ENCODE results near the gene FUT2.

The FUT2 gene

GRCh38 chr19:48741129-48741999, 45.6 kb downstream of the FUT2 start:
- peak overlapping the region; percentile 75 for H3K4me3 ChIP-seq
- no peak for DNase-seq (ENCODE audit: low spot score)
- peak overlapping the region in 1 of 2 donors; percentile 64 for H3K27ac ChIP-seq
- TF ChIP-seq, protein P1, sequence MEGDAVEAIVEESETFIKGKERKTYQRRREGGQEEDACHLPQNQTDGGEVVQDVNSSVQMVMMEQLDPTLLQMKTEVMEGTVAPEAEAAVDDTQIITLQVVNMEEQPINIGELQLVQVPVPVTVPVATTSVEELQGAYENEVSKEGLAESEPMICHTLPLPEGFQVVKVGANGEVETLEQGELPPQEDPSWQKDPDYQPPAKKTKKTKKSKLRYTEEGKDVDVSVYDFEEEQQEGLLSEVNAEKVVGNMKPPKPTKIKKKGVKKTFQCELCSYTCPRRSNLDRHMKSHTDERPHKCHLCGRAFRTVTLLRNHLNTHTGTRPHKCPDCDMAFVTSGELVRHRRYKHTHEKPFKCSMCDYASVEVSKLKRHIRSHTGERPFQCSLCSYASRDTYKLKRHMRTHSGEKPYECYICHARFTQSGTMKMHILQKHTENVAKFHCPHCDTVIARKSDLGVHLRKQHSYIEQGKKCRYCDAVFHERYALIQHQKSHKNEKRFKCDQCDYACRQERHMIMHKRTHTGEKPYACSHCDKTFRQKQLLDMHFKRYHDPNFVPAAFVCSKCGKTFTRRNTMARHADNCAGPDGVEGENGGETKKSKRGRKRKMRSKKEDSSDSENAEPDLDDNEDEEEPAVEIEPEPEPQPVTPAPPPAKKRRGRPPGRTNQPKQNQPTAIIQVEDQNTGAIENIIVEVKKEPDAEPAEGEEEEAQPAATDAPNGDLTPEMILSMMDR (IDR thresholded peaks at IDR 0.05): no peak

DNA sequence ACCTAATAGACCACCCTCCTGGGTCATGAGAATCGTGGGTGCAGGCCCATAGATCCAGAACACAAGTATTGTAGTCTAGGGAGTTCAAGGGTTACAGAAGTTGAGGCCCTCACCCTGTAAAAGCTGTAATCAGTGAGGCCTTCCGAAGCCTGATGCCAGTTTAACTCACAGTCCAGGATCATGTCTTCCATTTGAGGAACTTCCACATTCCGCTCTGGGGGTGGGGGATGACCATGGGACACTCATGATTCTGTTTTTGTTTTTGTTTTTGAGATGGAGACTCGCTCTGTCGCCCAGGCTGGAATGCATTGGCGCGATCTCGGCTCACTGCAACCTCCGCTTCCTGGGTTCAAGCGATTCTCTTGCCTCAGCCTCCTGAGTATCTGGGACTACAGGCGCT, 46.3 kb downstream of the FUT2 start:
- TF ChIP-seq, protein P1 (IDR thresholded peaks at IDR 0.05): no peak
- no peak overlapping the region for H3K4me3 ChIP-seq
- DNase-seq (ENCODE audit: low spot score): no peak
- peak overlapping the region in 1 of 2 donors; percentile 64 for H3K27ac ChIP-seq

GRCh38 chr19:48745208-48745995, 49.6 kb downstream of the FUT2 start:
- Histone ChIP-seq H3K27ac (no peak overlapping the region), H3K4me3 (no peak overlapping the region)
- TF ChIP-seq, protein P1 (IDR thresholded peaks at IDR 0.05): no peak
- no peak for DNase-seq (ENCODE audit: low spot score)

DNA sequence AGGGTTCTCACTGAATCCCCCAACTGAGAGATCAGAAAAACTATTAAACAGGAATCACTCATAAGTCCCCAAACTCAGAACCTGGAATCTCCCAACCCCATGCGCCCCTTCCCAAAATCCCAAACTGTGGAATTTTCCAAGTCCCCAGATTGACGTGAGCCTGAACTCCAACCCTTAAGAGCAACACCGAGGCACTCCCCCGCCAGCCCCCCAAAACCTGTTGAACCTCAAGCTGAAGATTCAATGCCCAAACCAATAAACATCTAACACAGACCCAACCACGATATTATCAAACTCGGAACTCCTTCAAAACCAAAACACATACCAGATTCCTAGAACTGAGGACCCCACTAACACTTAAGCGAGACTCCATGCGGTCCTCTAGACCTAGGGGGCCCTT, 50.3 kb downstream of the FUT2 start:
- Histone ChIP-seq H3K4me3 (no peak overlapping the region), H3K27ac (no peak overlapping the region)
- DNase-seq (ENCODE audit: low spot score): no peak
- TF ChIP-seq, protein P1 (IDR thresholded peaks at IDR 0.05): no peak

DNA sequence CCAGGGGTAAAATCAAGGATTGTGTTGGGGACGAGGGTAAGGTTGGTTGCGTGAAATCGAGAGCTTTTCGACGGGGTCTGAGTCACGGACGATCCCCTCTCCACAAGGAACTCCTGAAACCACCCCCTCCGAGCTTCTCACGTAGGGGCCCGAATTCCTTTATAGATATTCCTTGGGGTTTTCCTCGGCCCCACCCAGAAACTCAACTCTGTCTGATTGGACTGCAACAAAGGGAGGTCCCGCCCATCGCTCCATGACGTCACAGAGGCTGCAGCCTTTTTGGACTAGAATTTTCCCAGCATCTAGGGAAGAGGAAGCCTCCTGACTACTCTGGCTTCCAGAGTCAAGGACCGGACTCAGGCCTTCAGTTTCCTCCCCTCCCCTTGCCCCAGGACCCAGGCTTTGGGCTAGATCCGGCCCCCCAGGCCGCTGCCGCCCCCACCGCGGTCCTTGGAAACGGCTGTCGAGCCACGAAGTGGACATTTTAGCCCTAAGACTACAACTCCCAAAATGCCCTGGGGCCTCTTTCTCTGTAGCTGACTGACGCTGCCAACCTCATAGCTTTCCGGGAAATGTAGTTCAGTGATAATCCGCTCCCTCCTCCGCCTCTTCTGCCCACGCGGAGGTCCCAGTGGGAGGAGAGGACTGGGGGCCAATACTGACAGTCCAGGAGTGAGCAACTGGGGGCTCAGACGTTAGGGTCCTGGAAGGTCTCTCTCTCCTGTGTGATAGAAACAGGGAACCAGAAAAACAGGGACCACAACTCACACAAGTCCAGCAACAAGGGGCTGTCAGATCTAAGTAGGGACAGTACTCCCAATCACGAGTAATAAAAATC, 51.2 kb downstream of the FUT2 start, which contains the start of gene IZUMO1:
IZUMO1 (minus strand) TSS at position 172 of the 838 bp plus-strand sequence. CDS start 1,050 bp downstream, outside the sequence.
- DNase-seq (ENCODE audit: low spot score): no peak
- H3K27ac ChIP-seq: peak within 1 kb of the TSS; percentile 1 to 81
- TF ChIP-seq, protein P1 (IDR thresholded peaks at IDR 0.05): no peak
- peak within 1 kb of the TSS; percentile 59 for H3K4me3 ChIP-seq

DNA sequence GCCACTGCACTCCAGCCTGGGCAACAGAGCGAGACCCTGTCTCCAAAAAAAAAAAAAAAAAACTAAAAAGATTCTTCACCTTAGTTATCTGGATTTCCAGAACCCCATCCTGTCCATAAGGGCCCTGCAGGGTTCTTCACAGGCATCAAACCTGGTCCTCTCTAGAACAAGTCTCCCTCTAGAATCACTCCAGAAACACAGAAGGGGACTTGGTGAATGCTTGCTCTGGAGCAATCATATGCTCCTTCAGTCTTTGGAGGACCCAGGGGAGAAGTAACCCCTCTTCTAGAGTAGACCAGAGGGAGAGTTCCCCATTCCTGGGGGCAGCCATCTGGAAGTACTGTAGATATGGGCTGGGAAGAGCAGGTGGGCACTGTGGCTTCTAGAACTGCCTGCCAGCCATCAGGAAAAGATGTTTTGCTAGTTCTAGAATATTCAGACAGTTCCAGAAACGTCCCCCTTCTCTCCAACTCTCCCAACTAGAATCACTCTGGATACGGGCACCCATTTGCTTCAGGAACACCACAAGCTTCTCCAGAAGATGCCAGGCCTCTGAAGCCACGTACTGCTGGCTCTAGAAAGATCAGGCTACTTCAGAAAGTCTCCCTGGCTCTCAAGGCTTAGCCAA, 53.9 kb downstream of the FUT2 start:
- H3K27ac ChIP-seq: no peak overlapping the region
- TF ChIP-seq, protein P1 (IDR thresholded peaks at IDR 0.05): no peak

More for the DNA sequence above, 53.9 kb downstream of the FUT2 start:
- H3K4me3 ChIP-seq: no peak overlapping the region
- no peak for DNase-seq (ENCODE audit: low spot score)
